Caco-2 (cell line): ENCODE data around the gene NCF4. TPM values are rescaled to one million over a fixed set of nuclear protein-coding genes. Genes with fewer than 3 reads are reported as not detected.

Experiments used
- Bru-seq: library from RNA; stranded (reverse); fragments of 400-500 nt; gene quantifications from one replicate; lab custom pipeline; 2021; lab: Mats Ljungman, UMichigan
- BruChase-seq, 2 experiments: library from RNA; stranded (reverse); fragments of 400-500 nt; gene quantifications; one replicate each; lab custom pipeline; 2021; lab: Mats Ljungman, UMichigan
- BruUV-seq: library from RNA; stranded (reverse); fragments of 400-500 nt; replicated peaks from 2 replicates; lab custom pipeline; 2021; lab: Mats Ljungman, UMichigan
- CTCF ChIA-PET: fragments of 300-600 bp; sonication (Branson Sonifier 250); formaldehyde crosslinking; loops from one replicate; lab custom pipeline; 2022; ENCODE audit warnings: antibody characterized with exemption; lab: Charles Lee
- POLR2A ChIA-PET: fragments of 300-600 bp; sonication (Branson Sonifier 250); formaldehyde crosslinking; loops from one replicate; lab custom pipeline; 2022; ENCODE audit warnings: antibody characterized with exemption; lab: Charles Lee
- DNase-seq, 2 experiments: peaks; one replicate each; pipeline versions ENCODE4 v3.0.0 to v3.0.0-alpha.2; 2020 to 2022
- H3K27me3 ChIP-seq: replicated peaks from 2 replicates; pipeline ENCODE4 v1.6.0; 2011; ENCODE audit warnings: low read length; ENCODE audit not compliant: control insufficient read depth, insufficient read depth
- H3K36me3 ChIP-seq: 2 replicates; pipeline ENCODE4 v1.5.1; 2011; ENCODE audit warnings: low read length; ENCODE audit not compliant: control insufficient read depth, insufficient read depth
- H3K4me1 ChIP-seq: fragments of 250-450 bp; sonication (Bioruptor Pico); 2 replicates; pipeline ENCODE4 v1.5.1; 2020; ENCODE audit warnings: mild to moderate bottlenecking
- H3K4me3 ChIP-seq: 2 replicates; pipeline ENCODE4 v1.5.1; 2011; ENCODE audit warnings: low read depth, mild to moderate bottlenecking, control low read depth, low read length
- H3K9me3 ChIP-seq: fragments of 250-450 bp; sonication (Bioruptor Pico); 2 replicates; pipeline ENCODE4 v1.5.1; 2020; ENCODE audit warnings: mild to moderate bottlenecking, moderate library complexity
- H3K27ac Mint-ChIP-seq: one replicate; pipeline ENCODE4 v1.8.0; 2022; ENCODE audit warnings: mixed read lengths; ENCODE audit not compliant: unreplicated experiment
- H3K27me3 Mint-ChIP-seq: one replicate; pipeline ENCODE4 v1.8.0; 2022; ENCODE audit warnings: mixed read lengths; ENCODE audit not compliant: insufficient read depth, unreplicated experiment
- H3K36me3 Mint-ChIP-seq: one replicate; pipeline ENCODE4 v1.8.0; 2022; ENCODE audit warnings: mild to moderate bottlenecking, mixed read lengths; ENCODE audit not compliant: insufficient read depth, unreplicated experiment
- H3K4me1 Mint-ChIP-seq: one replicate; pipeline ENCODE4 v1.8.0; 2022; ENCODE audit warnings: low read depth, mixed read lengths; ENCODE audit not compliant: unreplicated experiment
- H3K4me3 Mint-ChIP-seq: one replicate; pipeline ENCODE4 v1.8.0; 2022; ENCODE audit warnings: mild to moderate bottlenecking, moderate library complexity, mixed read lengths; ENCODE audit not compliant: unreplicated experiment
- H3K9me3 Mint-ChIP-seq: one replicate; pipeline ENCODE4 v1.8.0; 2022; ENCODE audit warnings: mixed read lengths; ENCODE audit not compliant: unreplicated experiment
- CTCF ChIP-seq, 2 experiments: fragments of 200-600 bp in 1 of 2; IDR thresholded peaks; 1 replicate in 1 of 2; 2 replicates in 1 of 2; pipeline versions ENCODE4 v1.5.1 to v1.8.0; 2011 to 2022; ENCODE audit warnings: antibody characterized with exemption in 1 of 2, control low read depth in 1 of 2, inconsistent platforms in 1 of 2, low read depth in 1 of 2, low read length in 1 of 2, mild to moderate bottlenecking in 1 of 2, moderate library complexity in 1 of 2; ENCODE audit not compliant: insufficient read depth in 1 of 2, severe bottlenecking in 1 of 2, unreplicated experiment in 1 of 2
- intact Hi-C: fragments of 100-400 bp; cut with micrococcal nuclease; formaldehyde crosslinking; loops from one replicate; pipeline ENCODE4 v1.10.0; 2022; ENCODE audit not compliant: unreplicated experiment
- long read RNA-seq: library from polyadenylated mRNA; stranded (forward); transcript quantifications from one replicate; pipeline ENCODE4 v2.0.0, GENCODE V29; 2022
- total RNA-seq: library from RNA; stranded (reverse); gene quantifications from 2 replicates; pipeline ENCODE4 v1.2.3, GENCODE V29; 2022

Gene NCF4
- total RNA-seq (not detected in 2 replicates), Bru-seq, nascent RNA (not detected), BruChase-seq, experiment 1, labeled RNA remaining after a 2-hour chase (not detected), BruChase-seq, experiment 2, labeled RNA remaining after a 6-hour chase (not detected)
- long read RNA-seq: 0 reads

DNA sequence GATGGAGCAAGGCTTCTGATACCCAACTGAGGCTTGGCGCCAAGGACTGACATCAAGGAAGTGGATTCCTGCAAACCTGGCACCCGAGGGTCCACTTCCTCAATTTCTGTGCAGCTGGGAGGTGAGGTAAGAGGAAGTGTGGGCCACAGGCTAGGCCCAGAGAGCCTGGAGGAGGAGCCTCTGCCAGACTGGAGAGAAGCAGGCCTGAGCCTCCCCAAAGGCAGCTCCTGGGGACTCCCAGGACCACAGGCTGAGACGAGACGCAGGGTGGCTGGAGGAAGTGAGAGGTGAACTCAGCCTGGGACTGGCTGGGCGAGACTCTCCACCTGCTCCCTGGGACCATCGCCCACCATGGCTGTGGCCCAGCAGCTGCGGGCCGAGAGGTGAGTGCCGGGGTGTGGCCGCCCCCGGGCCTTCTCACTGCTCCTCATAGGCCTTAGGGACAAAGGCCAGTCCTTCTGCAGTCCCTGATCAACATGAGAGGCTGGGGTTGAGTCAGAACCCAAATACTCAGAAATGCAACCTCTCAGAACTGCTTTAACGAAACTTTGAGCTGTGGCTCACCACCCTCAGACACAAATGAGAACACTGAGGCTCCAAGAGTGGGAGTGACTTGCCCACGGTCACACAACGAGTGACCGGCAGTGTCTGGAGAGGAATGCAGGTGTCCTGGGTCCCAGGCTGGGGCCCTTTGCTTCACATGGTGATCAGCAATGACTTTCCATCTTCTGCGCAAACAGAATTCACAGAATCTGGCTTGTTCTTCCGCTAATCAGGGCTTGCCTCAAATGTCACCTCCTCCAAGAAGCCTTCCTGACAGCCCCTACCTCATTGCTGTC is at the start of gene NCF4:
TSS of gene NCF4 (plus strand) at position 186 of the 839 bp plus-strand sequence. CDS start at position 352, 166 bp downstream.
- Mint-ChIP-seq H3K27ac (no peak within 1 kb of the TSS), H3K27me3 (peaks cover 15% of the 10 kb centered on the region), H3K4me3 (no peak within 1 kb of the TSS), H3K4me1 (peaks cover 6% of the 10 kb centered on the region), H3K9me3 (no peaks in the 10 kb centered on the region), H3K36me3 (no peaks in the 10 kb centered on the region)
- ChIA-PET CTCF (interaction anchor here (0.7 kb wide), 1 partner anchor 79 kb away, joined by 4 read pairs; no protein-coding TSS in a partner anchor), POLR2A (no interaction called here)
- H3K9me3 ChIP-seq: no peaks in the 10 kb centered on the region
- H3K4me1 ChIP-seq: no peaks in the 10 kb centered on the region
- no peak for DNase-seq
- no peak for TF ChIP-seq CTCF (IDR thresholded peaks at IDR 0.05; ENCODE audit: insufficient read depth in 1 of 2, low read depth in 1 of 2, low read length in 1 of 2, severe bottlenecking in 1 of 2, unreplicated experiment in 1 of 2)
- peaks cover 1% of the 10 kb centered on the region; the same call in 1 of the 2 replicates for H3K27me3 ChIP-seq
- H3K4me3 ChIP-seq: no peak within 1 kb of the TSS
- H3K36me3 ChIP-seq: no peaks in the 10 kb centered on the region
- no TSS peak for BruUV-seq
- intact Hi-C loops: loop anchor here (10.0 kb wide), 1 partner anchor 64 kb away; no protein-coding TSS in a partner anchor

DNA sequence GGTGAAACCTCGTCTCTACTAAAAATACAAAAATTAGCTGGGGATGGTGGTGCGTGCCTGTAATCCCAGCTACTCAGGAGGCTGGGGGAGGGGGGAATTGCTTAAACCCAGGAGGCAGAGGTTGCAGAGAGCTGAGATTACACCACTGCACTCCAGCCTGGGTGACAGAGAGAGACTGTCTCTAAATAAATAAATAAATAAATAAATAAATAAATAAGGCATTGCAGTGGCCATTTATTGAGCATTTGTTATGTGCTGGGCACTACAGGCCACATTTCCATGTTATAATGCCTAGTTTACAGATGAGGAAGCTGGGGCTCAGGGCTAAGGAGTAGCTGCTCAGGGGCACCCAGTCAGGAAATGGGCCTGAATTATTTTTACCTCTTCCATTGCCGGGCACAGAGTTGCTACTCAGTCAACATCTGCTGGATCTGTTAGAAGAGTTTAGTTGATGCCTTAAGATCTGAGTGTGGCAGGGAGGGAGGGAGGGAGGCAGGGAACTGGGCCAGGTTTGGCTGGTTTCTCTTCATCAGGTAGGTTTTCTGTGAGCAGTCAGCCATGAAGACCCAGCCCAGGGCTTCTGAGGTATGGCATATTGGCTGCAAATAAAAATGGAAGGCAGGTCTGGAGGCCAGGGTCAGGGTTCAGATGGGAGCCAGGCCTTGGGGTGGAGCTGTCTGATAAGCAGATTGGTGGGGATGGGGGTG is 49.6 kb upstream of the NCF4 start:
- Mint-ChIP-seq H3K4me3 (no peak overlapping the region), H3K9me3 (no peaks in the 10 kb centered on the region), H3K27me3 (peaks cover 27% of the 10 kb centered on the region), H3K27ac (no peak overlapping the region), H3K36me3 (no peaks in the 10 kb centered on the region), H3K4me1 (no peaks in the 10 kb centered on the region)
- Histone ChIP-seq H3K36me3 (no peaks in the 10 kb centered on the region), H3K4me1 (no peaks in the 10 kb centered on the region), H3K4me3 (no peak overlapping the region), H3K27me3 (peaks cover 2% of the 10 kb centered on the region), H3K9me3 (no peaks in the 10 kb centered on the region)
- no peak for TF ChIP-seq CTCF (IDR thresholded peaks at IDR 0.05; ENCODE audit: insufficient read depth in 1 of 2, low read depth in 1 of 2, low read length in 1 of 2, severe bottlenecking in 1 of 2, unreplicated experiment in 1 of 2)
- CTCF ChIA-PET: no interaction called here
- intact Hi-C loops: no loop called here
- no peak for DNase-seq
- POLR2A ChIA-PET: no interaction called here
- no TSS peak for BruUV-seq

- POLR2A ChIA-PET: no interaction called here
- CTCF ChIA-PET: no interaction called here
- H3K36me3 ChIP-seq: no peaks in the 10 kb centered on the region
- Mint-ChIP-seq H3K4me1 (no peaks in the 10 kb centered on the region), H3K9me3 (no peaks in the 10 kb centered on the region), H3K27me3 (peaks cover 44% of the 10 kb centered on the region), H3K27ac (no peak overlapping the region), H3K36me3 (no peaks in the 10 kb centered on the region), H3K4me3 (no peak overlapping the region)
- no TSS peak for BruUV-seq
- intact Hi-C loops: no loop called here
- no peak for TF ChIP-seq CTCF (IDR thresholded peaks at IDR 0.05; ENCODE audit: insufficient read depth in 1 of 2, low read depth in 1 of 2, low read length in 1 of 2, severe bottlenecking in 1 of 2, unreplicated experiment in 1 of 2)
- no peak for DNase-seq
- H3K4me3 ChIP-seq: no peak overlapping the region
- peaks cover 2% of the 10 kb centered on the region for H3K27me3 ChIP-seq
- no peaks in the 10 kb centered on the region for H3K4me1 ChIP-seq
- H3K9me3 ChIP-seq: no peaks in the 10 kb centered on the region
Measured at GRCh38 chr22:36814801-36815200, 46.0 kb upstream of the NCF4 start.
